Neural progenitor cell (in vitro differentiated cells): ENCODE data around the gene CTU1.

Source experiments
- CTCF ChIP-seq: fragments of 200-600 bp; sonication (generic); IDR thresholded peaks from 2 replicates; pipeline ENCODE4 v1.5.1; 2017; ENCODE audit warnings: antibody characterized with exemption, mild to moderate bottlenecking
- EZH2 ChIP-seq: fragments of 200-600 bp; sonication (generic); IDR thresholded peaks from 2 replicates; pipeline ENCODE4 v1.6.1; 2017; ENCODE audit warnings: antibody characterized with exemption, mild to moderate bottlenecking, moderate library complexity

- TF ChIP-seq CTCF = no peak
- no peak for TF ChIP-seq EZH2
Measured at GRCh38 chr19:51090471-51090870, 17.7 kb downstream of the CTU1 start.
